Ovary (tissue), 3 donors: ENCODE data around the gene EVL.

Experiments
- POLR2A ChIP-seq: fragments of 450-650 bp; IDR thresholded peaks from one replicate; pipeline ENCODE4 v1.6.1; 2017; ENCODE audit warnings: antibody characterized with exemption, mild to moderate bottlenecking, moderate library complexity
- TF ChIP-seq, protein P1 (sequence below), 3 donors: fragments of 450-650 bp in 2 of 3; fragments of 200-600 bp in 1 of 3; IDR thresholded peaks; one replicate each; pipeline versions ENCODE4 v1.5.1 to v1.8.0; 2016 to 2022; ENCODE audit warnings: antibody characterized with exemption in 3 of 3, mild to moderate bottlenecking in 1 of 3
- donor health status: DM: no; HTN: no; CAD: no.

DNA sequence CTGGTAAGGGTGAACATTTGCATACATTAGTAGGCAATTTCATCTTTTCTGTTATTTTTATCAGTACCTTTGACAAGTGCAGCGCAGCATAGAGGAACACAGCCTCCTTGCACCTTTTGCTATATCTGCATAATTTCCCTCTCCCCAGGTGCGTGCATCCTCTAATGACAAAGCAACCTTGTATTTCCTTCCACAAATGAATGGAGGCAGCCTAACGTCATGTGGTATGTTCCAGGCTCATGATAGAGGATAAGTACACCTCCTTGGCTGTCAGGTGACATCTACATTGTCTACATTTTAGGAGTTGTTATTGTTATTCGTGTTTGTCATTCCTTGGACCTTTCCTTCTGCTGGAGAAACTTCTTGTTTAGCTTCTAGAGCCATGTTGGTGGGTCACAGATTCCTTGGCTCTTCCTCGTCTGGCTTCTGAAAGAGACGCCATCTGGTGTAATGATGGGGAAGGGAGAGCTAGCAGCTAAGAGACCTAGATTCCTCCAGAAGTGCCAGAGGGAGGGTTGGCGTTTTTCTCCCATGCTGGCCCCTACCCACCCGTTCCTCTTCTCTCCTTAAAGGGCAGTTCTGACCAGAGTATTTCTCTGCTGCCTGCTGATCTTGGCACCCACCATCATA lies 37.0 kb downstream of the EVL start:
- TF ChIP-seq POLR2A: no peak
- TF ChIP-seq, protein P1, sequence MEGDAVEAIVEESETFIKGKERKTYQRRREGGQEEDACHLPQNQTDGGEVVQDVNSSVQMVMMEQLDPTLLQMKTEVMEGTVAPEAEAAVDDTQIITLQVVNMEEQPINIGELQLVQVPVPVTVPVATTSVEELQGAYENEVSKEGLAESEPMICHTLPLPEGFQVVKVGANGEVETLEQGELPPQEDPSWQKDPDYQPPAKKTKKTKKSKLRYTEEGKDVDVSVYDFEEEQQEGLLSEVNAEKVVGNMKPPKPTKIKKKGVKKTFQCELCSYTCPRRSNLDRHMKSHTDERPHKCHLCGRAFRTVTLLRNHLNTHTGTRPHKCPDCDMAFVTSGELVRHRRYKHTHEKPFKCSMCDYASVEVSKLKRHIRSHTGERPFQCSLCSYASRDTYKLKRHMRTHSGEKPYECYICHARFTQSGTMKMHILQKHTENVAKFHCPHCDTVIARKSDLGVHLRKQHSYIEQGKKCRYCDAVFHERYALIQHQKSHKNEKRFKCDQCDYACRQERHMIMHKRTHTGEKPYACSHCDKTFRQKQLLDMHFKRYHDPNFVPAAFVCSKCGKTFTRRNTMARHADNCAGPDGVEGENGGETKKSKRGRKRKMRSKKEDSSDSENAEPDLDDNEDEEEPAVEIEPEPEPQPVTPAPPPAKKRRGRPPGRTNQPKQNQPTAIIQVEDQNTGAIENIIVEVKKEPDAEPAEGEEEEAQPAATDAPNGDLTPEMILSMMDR (IDR thresholded peaks at IDR 0.05): no peak
